Activated CD4-positive, alpha-beta T cell treated with anti-CD3 and anti-CD28 coated beads, Interleukin-10, Interleukin-2, amounts not matched to agents 100 ng/mL and 50 ng/mL, durations not matched to agents 16 hours and 8 hours (primary cell): Measurements from ENCODE around the gene STBD1.
"Not testable (repeated sequence)": the region's sequence is repeated elsewhere in the genome, so short reads cannot be mapped to it uniquely, and the experiment has no call there.

Experiments
- DNase-seq: peaks from one replicate; pipeline ENCODE4 v3.0.0-alpha.2; 2020

STBD1 gene

GRCh38 chr4:76334885-76335284, 28.4 kb downstream of the STBD1 start:
- no peak for DNase-seq

DNA sequence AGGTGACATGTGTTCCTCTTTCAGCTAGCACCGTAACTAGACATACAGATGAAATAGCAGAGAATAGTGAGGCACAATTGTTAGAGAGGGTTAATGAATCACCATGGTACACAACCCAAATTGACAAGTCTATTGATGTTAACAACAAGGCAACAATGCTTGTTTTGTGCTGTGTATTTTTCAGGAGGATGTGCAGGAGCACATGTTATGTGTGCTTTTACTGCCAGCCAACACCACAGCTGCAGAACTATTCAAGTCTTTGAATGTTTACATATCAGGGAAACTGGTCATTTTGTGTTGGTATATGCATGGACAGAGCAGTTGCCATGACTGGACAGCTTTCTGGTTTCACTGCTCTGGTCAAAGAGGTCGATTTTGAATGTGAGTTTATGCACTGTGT, 32.8 kb downstream of the STBD1 start:
- no peak for DNase-seq

DNA sequence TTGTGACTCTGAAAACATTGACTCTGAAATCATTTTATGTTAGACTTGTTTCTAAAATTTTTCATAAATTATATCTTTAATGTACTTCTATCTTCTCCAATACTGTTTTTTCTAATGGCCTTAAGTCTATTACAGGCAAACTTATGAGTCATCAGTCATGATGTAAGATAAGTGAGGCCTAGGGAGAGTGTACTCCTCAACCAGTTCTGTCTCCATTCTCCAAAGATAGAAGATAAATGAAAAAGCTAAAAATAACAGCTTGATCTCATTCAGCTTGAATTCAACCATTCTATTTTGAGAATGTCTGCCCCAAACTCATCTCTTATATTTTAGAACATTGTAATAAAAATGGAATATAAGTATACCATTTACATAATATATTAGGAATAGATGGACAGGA, 34.5 kb downstream of the STBD1 start:
- no peak for DNase-seq

DNA sequence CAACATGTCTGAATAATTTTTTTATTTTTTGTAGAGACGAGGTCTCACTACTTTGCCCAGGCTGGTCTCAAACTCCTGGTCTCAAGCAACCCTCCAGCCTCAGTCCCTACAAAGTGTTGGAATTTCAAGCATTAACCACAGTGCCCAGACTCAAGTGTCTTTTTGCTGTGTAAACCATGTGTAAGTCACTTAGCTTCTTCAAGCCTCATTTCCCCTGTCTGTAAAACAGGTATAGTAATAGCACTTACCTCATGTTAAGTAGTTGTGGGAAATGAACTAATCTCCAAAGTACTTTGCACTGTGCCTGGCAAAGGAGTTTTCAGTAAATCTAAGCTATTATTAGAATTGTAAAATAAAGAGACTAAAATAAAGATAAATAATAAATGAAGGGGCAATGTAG, 35.7 kb downstream of the STBD1 start:
- DNase-seq = no peak

DNA sequence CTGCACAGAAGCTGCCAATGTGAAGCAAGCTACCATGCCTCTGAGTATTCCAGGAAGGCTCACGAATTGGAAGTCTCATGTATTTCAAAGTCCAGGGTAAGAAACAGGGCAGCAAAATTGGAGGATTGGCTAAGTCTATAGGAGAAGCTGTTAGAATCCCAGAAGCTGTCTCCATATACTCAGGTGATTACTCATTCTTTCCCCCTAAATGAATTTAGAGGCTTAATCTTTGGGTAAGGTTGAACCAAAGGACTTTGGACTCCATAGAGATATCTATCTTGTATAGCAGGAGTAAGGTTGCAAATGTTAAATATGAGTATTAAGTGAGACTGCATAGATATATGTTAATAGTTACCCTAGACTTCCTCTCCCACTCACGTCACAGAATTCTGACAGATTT, 36.3 kb downstream of the STBD1 start:
- DNase-seq = no peak

DNA sequence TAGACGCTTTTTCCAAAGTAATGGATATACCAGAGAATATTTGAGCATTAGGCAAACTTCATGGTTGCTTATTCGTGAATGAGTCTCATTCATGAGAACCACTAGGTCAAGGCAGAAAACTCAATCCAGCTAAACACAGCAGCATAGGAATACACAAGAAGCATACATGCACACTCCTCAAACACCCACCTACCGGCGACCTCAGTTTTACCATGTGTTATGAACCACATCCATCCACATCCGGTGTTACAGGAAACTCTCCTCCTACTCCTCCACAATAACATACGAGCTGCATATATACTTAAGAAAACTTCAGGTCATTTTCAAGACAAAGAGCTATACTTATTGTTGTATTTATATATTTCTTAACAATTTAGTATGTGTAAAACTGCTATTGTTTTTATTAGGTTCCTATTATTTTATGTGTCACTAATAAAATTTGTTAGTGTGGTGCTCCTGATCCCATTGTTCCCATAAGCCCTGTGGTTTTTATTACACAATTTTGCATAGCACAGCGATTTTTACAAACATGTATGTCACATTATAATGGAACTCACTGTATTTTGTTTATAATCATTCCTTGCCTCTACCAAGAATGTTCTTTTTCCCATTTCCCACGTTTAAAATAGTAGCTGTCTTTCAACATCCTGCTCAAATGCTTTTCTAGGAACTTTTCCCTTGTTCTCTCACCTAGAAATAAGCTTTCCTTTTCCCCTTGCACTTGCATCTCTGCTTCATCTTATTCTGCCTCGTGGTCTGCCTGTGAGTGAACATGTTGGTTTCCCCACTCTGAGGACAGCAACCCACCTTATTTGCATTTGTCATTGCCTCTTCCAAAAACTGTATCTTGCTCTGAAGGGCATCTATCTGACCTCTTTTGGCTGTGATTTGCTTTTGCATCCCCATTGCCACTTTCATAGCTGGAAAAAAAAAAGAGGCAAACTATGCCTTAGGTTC, 48.3 kb downstream of the STBD1 start:
- DNase-seq = peak; percentile 50

- no peak for DNase-seq
Measured at GRCh38 chr4:76357981-76358380, 51.4 kb downstream of the STBD1 start.

DNA sequence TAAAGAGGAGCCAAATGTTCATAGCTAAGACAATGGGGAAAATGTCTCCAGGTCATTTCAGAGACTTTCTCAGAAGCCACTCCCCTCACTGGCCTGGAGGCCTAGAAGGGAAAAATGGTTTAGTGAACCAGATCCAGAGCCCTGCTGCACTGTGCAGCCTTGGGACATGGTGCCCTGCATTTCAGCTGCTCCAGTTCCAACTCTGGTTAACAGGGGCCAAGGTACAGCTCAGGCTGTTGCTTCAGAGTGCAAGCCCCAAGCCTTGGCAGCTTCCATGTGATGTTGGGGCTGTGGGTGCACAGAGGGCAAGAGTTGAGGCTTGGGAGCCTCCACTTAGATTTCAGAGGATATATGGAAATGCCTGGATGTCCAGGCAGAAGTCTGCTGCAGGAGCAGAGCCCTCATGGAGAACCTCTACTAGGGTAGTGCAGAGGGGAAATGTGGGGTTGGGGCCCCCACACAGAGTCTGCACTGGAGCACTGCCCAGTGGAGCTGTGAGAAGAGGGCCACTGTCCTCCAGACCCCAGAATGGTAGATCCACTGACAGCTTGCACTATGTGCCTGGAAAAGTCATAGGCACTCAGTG, 53.4 kb downstream of the STBD1 start:
- not testable (repeated sequence) for DNase-seq
